Stimulated activated CD8-positive, alpha-beta memory T cell treated with anti-CD3 and anti-CD28 coated beads, Interleukin-4, amount 100 ng/mL, for 24 hours (primary cell): ENCODE data around the gene NXPE4.
"Not testable (repeated sequence)": the region's sequence is repeated elsewhere in the genome, so short reads cannot be mapped to it uniquely, and the experiment has no call there.

ENCODE experiments used
- DNase-seq: peaks from one replicate; pipeline ENCODE4 v3.0.0-alpha.2; 2020; ENCODE audit warnings: low read depth

NXPE4 gene

DNA sequence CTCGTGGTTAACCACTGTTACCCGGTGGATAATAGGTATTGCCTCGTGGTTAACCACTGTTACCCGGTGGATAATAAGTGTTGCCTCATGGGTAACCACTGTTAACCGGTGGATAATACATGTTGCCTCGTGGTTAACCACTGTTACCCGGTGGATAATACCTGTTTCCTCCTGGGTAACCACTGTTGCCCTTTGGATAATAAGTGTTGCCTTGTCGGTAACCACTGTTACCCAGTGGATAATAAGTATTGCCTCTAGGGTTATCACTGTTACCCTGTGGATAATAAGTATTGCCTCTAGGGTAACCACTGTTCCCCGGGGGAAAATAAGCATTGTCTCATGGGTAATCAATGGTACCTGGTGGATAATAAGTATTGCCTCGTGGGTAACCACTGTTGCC is 15.0 kb upstream of the NXPE4 start:
- DNase-seq, result no peak

DNA sequence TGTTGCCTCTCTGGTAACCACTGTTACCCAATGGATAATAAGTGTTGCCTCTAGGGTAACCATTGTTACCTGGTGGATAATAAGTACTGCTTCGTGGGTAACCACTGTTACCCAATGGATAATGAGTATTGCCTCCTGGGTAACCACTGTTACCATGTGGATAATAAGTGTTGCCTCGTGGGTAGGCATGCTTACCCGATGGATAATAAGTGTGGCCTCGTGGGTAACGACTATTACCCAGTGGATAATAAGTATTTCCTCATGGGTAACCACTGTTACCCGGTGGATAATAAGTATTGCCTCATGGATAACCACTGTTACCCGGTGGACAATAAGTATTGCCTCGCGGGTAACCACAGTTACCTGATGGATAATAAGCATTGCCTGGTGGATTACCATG is 13.8 kb upstream of the NXPE4 start:
- DNase-seq, result no peak

GRCh38 chr11:114608605-114609004 is 13.0 kb upstream of the NXPE4 start:
- not testable (repeated sequence) for DNase-seq

- DNase-seq, result no peak
Measured at GRCh38 chr11:114607753-114608459, 12.3 kb upstream of the NXPE4 start.

GRCh38 chr11:114606802-114607075 is 11.2 kb upstream of the NXPE4 start:
- DNase-seq, result not testable (repeated sequence)

- no peak for DNase-seq
Measured at GRCh38 chr11:114606003-114606801, 10.6 kb upstream of the NXPE4 start.

DNA sequence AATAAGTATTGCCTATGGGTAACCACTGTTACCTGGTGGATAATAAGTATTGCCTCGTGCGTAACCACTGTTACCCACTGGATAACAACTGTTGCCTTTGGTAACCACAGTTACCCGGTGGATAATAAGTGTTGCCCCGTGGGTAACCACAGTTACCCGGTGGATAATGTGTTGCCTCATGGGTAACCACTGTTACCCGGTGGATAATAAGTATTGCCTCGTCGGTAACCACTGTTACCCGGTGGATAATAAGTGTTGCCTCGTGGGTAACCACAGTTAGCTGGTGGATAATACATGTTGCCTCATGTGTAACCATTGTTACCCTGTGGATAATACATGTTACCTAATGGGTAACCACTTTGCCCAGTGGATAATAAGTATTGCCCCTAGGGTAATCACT is 9.8 kb upstream of the NXPE4 start:
- no peak for DNase-seq

DNA sequence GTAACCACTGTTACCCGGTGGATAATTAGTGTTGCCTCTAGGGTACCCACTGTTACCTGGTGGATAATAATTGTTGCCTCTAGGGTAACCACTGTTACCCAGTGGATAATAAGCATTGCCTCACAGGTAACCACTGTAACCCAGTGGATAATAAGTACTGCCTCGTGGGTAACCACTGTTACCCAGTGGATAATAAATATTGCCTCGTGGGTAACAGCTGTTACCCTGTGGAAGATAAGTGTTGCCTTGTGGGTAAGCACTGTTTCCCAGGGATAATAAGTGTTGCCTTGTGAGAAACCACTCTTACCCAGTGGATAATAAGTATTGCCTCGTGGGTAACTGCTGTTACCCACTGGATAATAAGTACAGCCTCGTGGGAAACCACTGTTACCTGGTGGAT is 9.3 kb upstream of the NXPE4 start:
- DNase-seq, result no peak

GRCh38 chr11:114604179-114604813 is 8.7 kb upstream of the NXPE4 start:
- no peak for DNase-seq

GRCh38 chr11:114603151-114603550 is 7.6 kb upstream of the NXPE4 start:
- DNase-seq, result not testable (repeated sequence)

GRCh38 chr11:114598461-114598860 is 2.9 kb upstream of the NXPE4 start:
- DNase-seq, result no peak

GRCh38 chr11:114596175-114596919 is 761 bp upstream of the NXPE4 start:
- no peak for DNase-seq

- no peak for DNase-seq
Measured at GRCh38 chr11:114594703-114595102, 883 bp downstream of the NXPE4 start.

- no peak for DNase-seq
Measured at GRCh38 chr11:114587398-114587953, 8.1 kb downstream of the NXPE4 start.

- DNase-seq, result no peak
Measured at GRCh38 chr11:114586797-114587196, 8.8 kb downstream of the NXPE4 start.

- DNase-seq, result no peak
Measured at GRCh38 chr11:114571712-114572111, 23.9 kb downstream of the NXPE4 start.

DNA sequence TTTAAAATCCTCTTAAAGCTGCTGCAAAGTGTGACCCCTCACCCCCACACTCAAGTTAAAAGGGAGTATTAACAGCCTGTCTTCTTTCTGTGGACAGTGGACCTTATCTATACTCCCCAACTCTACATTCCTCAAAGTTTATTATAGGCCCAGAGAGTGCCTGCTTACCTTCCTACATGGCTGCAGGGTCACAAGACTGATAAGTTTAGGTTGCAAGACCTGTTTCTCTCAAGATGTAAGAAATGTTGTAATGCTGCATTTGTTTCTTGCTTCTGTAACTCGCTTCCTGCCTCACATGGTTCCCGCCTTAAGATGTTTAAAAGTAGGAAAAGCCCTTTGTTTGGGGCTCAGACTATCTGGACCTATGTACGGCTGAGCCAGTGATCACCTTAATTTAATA is 25.8 kb downstream of the NXPE4 start:
- no peak for DNase-seq

- DNase-seq, result no peak
Measured at GRCh38 chr11:114566276-114566675, 29.3 kb downstream of the NXPE4 start.

- no peak for DNase-seq
Measured at GRCh38 chr11:114564831-114565230, 30.8 kb downstream of the NXPE4 start.

DNA sequence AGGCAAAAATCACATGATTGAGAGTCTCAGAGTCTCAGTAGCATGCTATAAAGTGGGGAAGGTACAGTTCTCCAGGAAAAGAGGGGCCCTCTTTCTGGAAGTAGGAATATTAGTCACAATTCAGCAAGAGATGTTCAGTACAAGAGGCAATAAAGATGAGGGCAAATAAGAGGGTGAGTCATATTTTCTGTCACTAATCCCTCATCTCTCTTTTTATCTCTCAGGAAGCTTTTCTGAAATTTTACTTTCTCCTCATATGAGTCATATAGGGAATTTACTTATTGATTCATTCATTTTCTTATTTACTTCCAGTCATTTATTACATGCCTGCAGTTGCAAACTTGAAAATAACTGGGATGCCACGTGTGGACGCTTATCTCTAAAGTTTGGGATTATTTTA is 32.5 kb downstream of the NXPE4 start:
- no peak for DNase-seq

- no peak for DNase-seq
Measured at GRCh38 chr11:114562166-114562916, 33.2 kb downstream of the NXPE4 start.
